Hypothalamus (tissue), 51 donors: ENCODE results near the gene DCLK2.

Experiments
- DNase-seq, 51 donors: peaks; one replicate each; lab custom pipeline; 2025; lab: John Stamatoyannopoulos, UW

The DCLK2 gene

GRCh38 chr4:150068300-150068960 is 9.8 kb upstream of the DCLK2 start:
- no peak for DNase-seq

GRCh38 chr4:150069353-150069752 is 8.9 kb upstream of the DCLK2 start:
- DNase-seq, result no peak

- DNase-seq, result no peak
Observed at GRCh38 chr4:150070464-150071170, 7.6 kb upstream of the DCLK2 start.

- no peak for DNase-seq
Observed at GRCh38 chr4:150072471-150072870, 5.8 kb upstream of the DCLK2 start.

GRCh38 chr4:150072906-150073714 is 5.1 kb upstream of the DCLK2 start:
- DNase-seq, result no peak

- DNase-seq, result no peak
Observed at GRCh38 chr4:150074064-150074463, 4.2 kb upstream of the DCLK2 start.

GRCh38 chr4:150078579-150079080 is 385 bp downstream of the DCLK2 start:
- DNase-seq, result peak in 26 of 51 donors; percentile 3 to 73 (median 45)

- DNase-seq, result peak in 21 of 51 donors; percentile 13 to 54 (median 29)
Observed at GRCh38 chr4:150079081-150079581, 886 bp downstream of the DCLK2 start.

- no peak for DNase-seq
Observed at GRCh38 chr4:150080337-150080736, 2.1 kb downstream of the DCLK2 start.

- no peak for DNase-seq
Observed at GRCh38 chr4:150080875-150081274, 2.6 kb downstream of the DCLK2 start.

GRCh38 chr4:150082241-150082640 is 4.0 kb downstream of the DCLK2 start:
- DNase-seq, result no peak

- DNase-seq, result no peak
Observed at GRCh38 chr4:150087006-150087405, 8.8 kb downstream of the DCLK2 start.

- no peak for DNase-seq
Observed at GRCh38 chr4:150089732-150090131, 11.5 kb downstream of the DCLK2 start.

GRCh38 chr4:150090836-150091235 is 12.6 kb downstream of the DCLK2 start:
- no peak for DNase-seq

GRCh38 chr4:150094676-150095075 is 16.4 kb downstream of the DCLK2 start:
- DNase-seq, result no peak

GRCh38 chr4:150096625-150097024 is 18.4 kb downstream of the DCLK2 start:
- DNase-seq, result no peak

GRCh38 chr4:150098214-150098613 is 20.0 kb downstream of the DCLK2 start:
- no peak for DNase-seq

- DNase-seq, result no peak
Observed at GRCh38 chr4:150104404-150105027, 26.3 kb downstream of the DCLK2 start.

GRCh38 chr4:150106886-150107285 is 28.6 kb downstream of the DCLK2 start:
- no peak for DNase-seq

GRCh38 chr4:150108691-150109090 is 30.4 kb downstream of the DCLK2 start:
- no peak for DNase-seq

- no peak for DNase-seq
Observed at GRCh38 chr4:150114641-150115040, 36.4 kb downstream of the DCLK2 start.
